Uterus (tissue), 4 donors: ENCODE data around the gene ZDHHC8. TPM values are rescaled to one million over a fixed set of nuclear protein-coding genes. Genes with fewer than 3 reads are reported as not detected.

Experiments
- DNase-seq, 2 donors: peaks; one replicate each; pipeline ENCODE4 v3.0.0-alpha.2; 2019 to 2020
- H3K27ac ChIP-seq, 2 donors: fragments of 200-600 bp; sonication (generic); 1 replicate in 1 of 2; 2 replicates in 1 of 2; pipeline ENCODE4 v1.5.1; 2016 to 2018
- H3K27me3 ChIP-seq, 2 donors: fragments of 200-600 bp; sonication (generic); one replicate each; pipeline ENCODE4 v1.5.1; 2018 to 2019; ENCODE audit warnings: control low read depth in 1 of 2
- H3K36me3 ChIP-seq, 2 donors: fragments of 200-600 bp; sonication (generic); one replicate each; pipeline ENCODE4 v1.5.1; 2019; ENCODE audit warnings: control low read depth in 1 of 2
- H3K4me1 ChIP-seq, 2 donors: fragments of 200-600 bp; sonication (generic); one replicate each; pipeline ENCODE4 v1.5.1; 2018 to 2019; ENCODE audit warnings: control low read depth in 1 of 2
- H3K4me3 ChIP-seq, 2 donors: fragments of 200-600 bp; sonication (generic); 1 replicate in 1 of 2; 2 replicates in 1 of 2; pipeline ENCODE4 v1.5.1; 2018 to 2019; ENCODE audit warnings: mild to moderate bottlenecking in 1 of 2
- H3K9me3 ChIP-seq, 2 donors: fragments of 200-600 bp; sonication (generic); one replicate each; pipeline ENCODE4 v1.5.1; 2019; ENCODE audit warnings: control low read depth in 1 of 2
- POLR2A ChIP-seq, 2 donors: fragments of 450-650 bp; IDR thresholded peaks; one replicate each; pipeline ENCODE4 v1.6.1; 2016; ENCODE audit warnings: antibody characterized with exemption in 2 of 2, mild to moderate bottlenecking in 1 of 2, moderate library complexity in 1 of 2
- intact Hi-C: fragments of 100-400 bp; cut with DNase I; formaldehyde crosslinking; loops from one replicate; pipeline ENCODE4 v1.15.1; 2023; ENCODE audit warnings: low total_unique reads
- total RNA-seq, 4 donors: library from RNA; depleted of rRNA in 3 of 4; stranded (reverse); fragments of >200 nt in 3 of 4; gene quantifications; one replicate each; pipeline versions ENCODE4 v1.1.0 to v1.2.4, GENCODE V29; 2014 to 2023
- TF ChIP-seq, protein P1 (sequence below), 4 experiments: fragments of 200-600 bp in 2 of 4; fragments of 450-650 bp in 2 of 4; sonication (generic) in 2 of 4; IDR thresholded peaks; one replicate each; pipeline ENCODE4 v1.5.1; 2016 to 2019; ENCODE audit warnings: antibody characterized with exemption in 4 of 4, mild to moderate bottlenecking in 2 of 4, moderate library complexity in 1 of 4
- donor health status: DM: yes; HTN: yes; CAD: no.

Gene ZDHHC8
- total RNA-seq, 4 donors from 2014 or later: 2.4 to 87.9 (median 20.1) TPM

DNA sequence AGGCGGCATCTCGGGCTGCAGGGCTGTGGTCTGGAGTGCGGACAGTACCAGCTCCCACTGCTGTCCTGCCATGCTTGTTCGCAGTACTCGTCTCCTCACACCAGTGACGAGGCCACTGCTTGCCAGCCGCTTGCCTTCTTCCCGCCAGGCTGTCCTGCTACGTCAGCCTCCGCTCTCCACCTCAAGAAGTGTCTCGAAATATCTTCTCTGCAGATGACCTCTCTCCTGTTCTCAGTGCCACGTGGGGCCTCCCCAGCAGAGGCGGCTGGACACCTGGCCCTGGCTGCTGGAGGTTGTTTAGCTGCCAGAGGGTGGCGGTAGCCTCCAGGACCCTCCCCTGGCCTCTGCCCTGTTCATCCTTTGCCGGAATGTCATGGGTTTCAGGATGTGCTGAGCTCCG lies 22.3 kb downstream of the ZDHHC8 start:
- no peak for DNase-seq
- H3K27me3 ChIP-seq: no peaks in the 10 kb centered on the region
- H3K36me3 ChIP-seq: no peaks in the 10 kb centered on the region
- TF ChIP-seq, protein P1, sequence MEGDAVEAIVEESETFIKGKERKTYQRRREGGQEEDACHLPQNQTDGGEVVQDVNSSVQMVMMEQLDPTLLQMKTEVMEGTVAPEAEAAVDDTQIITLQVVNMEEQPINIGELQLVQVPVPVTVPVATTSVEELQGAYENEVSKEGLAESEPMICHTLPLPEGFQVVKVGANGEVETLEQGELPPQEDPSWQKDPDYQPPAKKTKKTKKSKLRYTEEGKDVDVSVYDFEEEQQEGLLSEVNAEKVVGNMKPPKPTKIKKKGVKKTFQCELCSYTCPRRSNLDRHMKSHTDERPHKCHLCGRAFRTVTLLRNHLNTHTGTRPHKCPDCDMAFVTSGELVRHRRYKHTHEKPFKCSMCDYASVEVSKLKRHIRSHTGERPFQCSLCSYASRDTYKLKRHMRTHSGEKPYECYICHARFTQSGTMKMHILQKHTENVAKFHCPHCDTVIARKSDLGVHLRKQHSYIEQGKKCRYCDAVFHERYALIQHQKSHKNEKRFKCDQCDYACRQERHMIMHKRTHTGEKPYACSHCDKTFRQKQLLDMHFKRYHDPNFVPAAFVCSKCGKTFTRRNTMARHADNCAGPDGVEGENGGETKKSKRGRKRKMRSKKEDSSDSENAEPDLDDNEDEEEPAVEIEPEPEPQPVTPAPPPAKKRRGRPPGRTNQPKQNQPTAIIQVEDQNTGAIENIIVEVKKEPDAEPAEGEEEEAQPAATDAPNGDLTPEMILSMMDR (IDR thresholded peaks at IDR 0.05): no peak
- TF ChIP-seq POLR2A (IDR thresholded peaks at IDR 0.05): no peak
- no peaks in the 10 kb centered on the region for H3K4me1 ChIP-seq
- intact Hi-C loops: no loop called here
- H3K4me3 ChIP-seq: no peak overlapping the region
- H3K27ac ChIP-seq: no peak overlapping the region
- no peaks in the 10 kb centered on the region for H3K9me3 ChIP-seq

DNA sequence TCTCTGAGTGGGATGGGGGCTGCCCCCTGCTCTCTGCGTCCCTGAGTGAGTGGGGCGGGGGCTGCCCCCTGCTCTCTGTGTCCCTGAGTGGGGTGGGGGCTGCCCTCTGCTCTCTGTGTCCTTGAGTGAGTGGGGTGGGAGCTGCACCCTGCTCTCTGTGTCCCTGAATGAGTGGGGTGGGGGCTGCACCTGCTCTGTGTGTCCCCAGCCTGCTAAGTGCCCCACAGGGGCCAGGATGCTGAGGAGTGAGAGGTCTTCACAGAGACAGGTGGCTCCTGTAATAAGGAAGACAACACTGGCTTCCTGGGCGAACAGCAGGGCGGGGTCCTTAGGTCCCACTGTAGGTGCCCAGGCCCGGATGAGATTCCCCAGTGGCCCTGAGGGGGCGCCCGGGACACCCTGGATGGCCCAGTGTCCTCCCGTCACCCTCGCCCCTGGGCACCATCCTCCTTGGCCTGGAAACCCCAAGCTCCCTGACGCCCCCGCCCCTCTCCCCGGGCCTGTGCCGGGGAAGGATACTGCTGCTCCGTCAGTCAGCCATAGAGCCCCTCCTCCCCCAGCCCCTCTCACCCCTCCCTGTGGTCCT lies 23.1 kb downstream of the ZDHHC8 start:
- H3K9me3 ChIP-seq: no peaks in the 10 kb centered on the region
- TF ChIP-seq, protein P1 (IDR thresholded peaks at IDR 0.05): no peak
- TF ChIP-seq POLR2A (IDR thresholded peaks at IDR 0.05): no peak
- no peak overlapping the region for H3K27ac ChIP-seq
- no peaks in the 10 kb centered on the region for H3K27me3 ChIP-seq
- H3K4me1 ChIP-seq: no peaks in the 10 kb centered on the region
- H3K4me3 ChIP-seq: no peak overlapping the region
- intact Hi-C loops: loop anchor here (5.0 kb wide), 1 partner anchor 128 kb away; no protein-coding TSS in a partner anchor
- no peaks in the 10 kb centered on the region for H3K36me3 ChIP-seq
- no peak for DNase-seq

DNA sequence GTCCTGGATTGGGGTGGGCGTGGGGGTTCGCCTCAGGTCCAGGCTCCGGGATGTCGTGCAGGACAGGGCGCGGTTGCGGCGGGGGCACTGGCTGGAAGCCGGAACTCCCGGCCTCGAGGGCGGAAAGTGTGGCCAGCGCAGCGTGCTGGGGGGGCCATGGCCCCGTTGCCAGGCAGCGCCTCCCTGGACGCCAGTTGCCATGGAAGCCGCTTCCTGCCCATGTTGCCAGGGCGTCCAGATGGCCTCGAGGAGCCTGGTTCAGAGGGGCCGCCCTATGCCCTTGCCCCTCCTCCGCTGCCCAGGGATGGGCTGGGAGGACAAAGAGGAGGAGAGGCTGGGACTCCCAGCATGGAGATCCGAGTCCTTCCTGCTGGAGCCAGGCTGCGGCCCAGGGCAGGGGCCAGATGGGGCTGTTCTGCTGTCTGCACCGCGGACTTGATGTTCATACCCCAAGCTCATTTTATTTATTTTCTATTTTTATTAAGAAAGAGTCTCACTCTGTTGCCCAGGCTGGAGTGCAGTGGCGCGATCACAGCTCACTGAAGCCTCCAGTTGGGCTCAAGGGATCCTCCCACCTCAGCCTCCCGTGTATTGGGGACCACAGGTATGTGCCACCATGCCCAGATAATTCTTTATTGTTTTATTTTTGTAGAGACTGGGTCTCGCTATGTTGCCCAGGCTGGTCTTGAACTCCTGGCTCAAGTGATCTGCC lies 23.9 kb downstream of the ZDHHC8 start:
- H3K9me3 ChIP-seq: no peaks in the 10 kb centered on the region
- H3K27me3 ChIP-seq: no peaks in the 10 kb centered on the region
- H3K27ac ChIP-seq: no peak overlapping the region
- intact Hi-C loops: loop anchor here (2.0 to 5.0 kb wide), 2 partner anchors 113 to 127 kb away; partner anchors contain the start of gene RTN4R
- H3K4me3 ChIP-seq: no peak overlapping the region
- H3K4me1 ChIP-seq: no peaks in the 10 kb centered on the region
- H3K36me3 ChIP-seq: no peaks in the 10 kb centered on the region
- TF ChIP-seq POLR2A (IDR thresholded peaks at IDR 0.05): no peak
- TF ChIP-seq, protein P1 (IDR thresholded peaks at IDR 0.05): no peak
- peak; percentile 32 to 51 for DNase-seq

DNA sequence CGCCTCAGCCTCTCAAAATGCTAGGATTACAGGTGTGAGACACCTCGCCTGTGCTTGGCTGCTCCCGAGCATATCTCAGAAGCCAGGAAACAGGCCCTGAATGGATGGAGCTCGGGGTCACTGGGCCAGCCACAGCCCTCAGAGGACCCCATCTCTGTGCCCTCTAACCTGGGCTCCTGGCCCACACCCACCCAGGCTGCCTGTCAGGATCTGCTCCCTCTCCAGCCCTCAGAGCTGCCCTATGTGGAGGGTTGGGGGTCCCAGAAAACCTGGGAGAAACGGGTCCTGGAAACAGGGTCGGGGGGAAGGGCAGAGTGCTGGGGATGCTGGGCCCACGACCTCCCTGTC lies 24.4 kb downstream of the ZDHHC8 start:
- H3K36me3 ChIP-seq: no peaks in the 10 kb centered on the region
- no peak overlapping the region for H3K27ac ChIP-seq
- no peaks in the 10 kb centered on the region for H3K9me3 ChIP-seq
- intact Hi-C loops: loop anchor here (2.0 to 5.0 kb wide), 2 partner anchors 113 to 126 kb away; partner anchors contain the start of gene RTN4R
- no peak overlapping the region for H3K4me3 ChIP-seq
- H3K27me3 ChIP-seq: no peaks in the 10 kb centered on the region
- H3K4me1 ChIP-seq: no peaks in the 10 kb centered on the region
- TF ChIP-seq, protein P1 (IDR thresholded peaks at IDR 0.05): no peak
- TF ChIP-seq POLR2A (IDR thresholded peaks at IDR 0.05): no peak
- DNase-seq: no peak
